Smooth muscle cell (in vitro differentiated cells): ENCODE results near the gene DOCK3. TPM values are rescaled to one million over a fixed set of nuclear protein-coding genes. Genes with fewer than 3 reads are reported as not detected.

Experiments
- DNase-seq: peaks from one replicate; lab custom pipeline; 2025; ENCODE audit not compliant: unreplicated experiment; lab: John Stamatoyannopoulos, UW
- H2AFZ ChIP-seq: fragments of 200-600 bp; sonication (generic); 2 replicates; pipeline ENCODE4 v1.6.0; 2016; ENCODE audit warnings: antibody characterized with exemption, low read depth, mild to moderate bottlenecking
- H3F3A ChIP-seq: fragments of 200-600 bp; sonication (generic); 2 replicates; pipeline ENCODE4 v1.6.0; 2017; ENCODE audit warnings: antibody characterized with exemption, low read depth
- H3K27ac ChIP-seq: fragments of 200-600 bp; sonication (generic); 2 replicates; pipeline ENCODE4 v1.5.1; 2016; ENCODE audit warnings: low read depth, mild to moderate bottlenecking
- H3K27me3 ChIP-seq: fragments of 200-600 bp; sonication (generic); 2 replicates; pipeline ENCODE4 v1.6.1; 2016; ENCODE audit warnings: low read depth, mild to moderate bottlenecking
- H3K36me3 ChIP-seq: fragments of 200-600 bp; sonication (generic); 2 replicates; pipeline ENCODE4 v1.5.1; 2016; ENCODE audit warnings: low read depth
- H3K4me1 ChIP-seq: fragments of 200-600 bp; sonication (generic); 2 replicates; pipeline ENCODE4 v1.5.1; 2016; ENCODE audit warnings: low read depth
- H3K4me2 ChIP-seq: fragments of 200-600 bp; sonication (generic); 2 replicates; pipeline ENCODE4 v1.6.0; 2016; ENCODE audit warnings: mild to moderate bottlenecking
- H3K4me3 ChIP-seq: fragments of 200-600 bp; sonication (generic); 2 replicates; pipeline ENCODE4 v1.5.1; 2016; ENCODE audit warnings: mild to moderate bottlenecking
- H3K79me2 ChIP-seq: fragments of 200-600 bp; sonication (generic); 2 replicates; pipeline ENCODE4 v1.6.0; 2016; ENCODE audit warnings: low read depth, mild to moderate bottlenecking
- H3K9ac ChIP-seq: fragments of 200-600 bp; sonication (generic); 2 replicates; pipeline ENCODE4 v1.6.0; 2016; ENCODE audit warnings: low read depth
- H3K9me3 ChIP-seq: fragments of 200-600 bp; sonication (generic); replicated peaks from 2 replicates; pipeline ENCODE4 v1.5.1; 2016; ENCODE audit warnings: low read depth
- H4K20me1 ChIP-seq: fragments of 200-600 bp; sonication (generic); 2 replicates; pipeline ENCODE4 v1.6.0; 2016; ENCODE audit warnings: low read depth
- WGBS: methylation state at CpG from one replicate; pipeline ENCODE4 v1.1.7; 2016; ENCODE audit warnings: low lambda C conversion rate; 5-methylcytosine and 5-hydroxymethylcytosine counted together
- polyA plus RNA-seq: library from polyadenylated mRNA; unstranded; fragments of >200 nt; fragmentation: Nextera tagmentation; extraction: Ambion mirVana; gene quantifications from 2 replicates; pipeline ENCODE4 v1.2.1, GENCODE V29; 2016
- total RNA-seq: library from RNA; depleted of rRNA; stranded (reverse); fragments of >200 nt; gene quantifications from 2 replicates; pipeline ENCODE4 v1.2.3, GENCODE V29; 2014
- TF ChIP-seq, protein P1 (sequence below): fragments of 200-600 bp; sonication (generic); IDR thresholded peaks from 2 replicates; pipeline ENCODE4 v1.5.1; 2017; ENCODE audit warnings: borderline replicate concordance, mild to moderate bottlenecking, antibody characterized with exemption; ENCODE audit not compliant: insufficient read depth, poor library complexity, severe bottlenecking

DOCK3 gene
- total and polyA plus RNA-seq, 2 experiments from 2014 or later: 0.29 to 2.2 TPM

DNA sequence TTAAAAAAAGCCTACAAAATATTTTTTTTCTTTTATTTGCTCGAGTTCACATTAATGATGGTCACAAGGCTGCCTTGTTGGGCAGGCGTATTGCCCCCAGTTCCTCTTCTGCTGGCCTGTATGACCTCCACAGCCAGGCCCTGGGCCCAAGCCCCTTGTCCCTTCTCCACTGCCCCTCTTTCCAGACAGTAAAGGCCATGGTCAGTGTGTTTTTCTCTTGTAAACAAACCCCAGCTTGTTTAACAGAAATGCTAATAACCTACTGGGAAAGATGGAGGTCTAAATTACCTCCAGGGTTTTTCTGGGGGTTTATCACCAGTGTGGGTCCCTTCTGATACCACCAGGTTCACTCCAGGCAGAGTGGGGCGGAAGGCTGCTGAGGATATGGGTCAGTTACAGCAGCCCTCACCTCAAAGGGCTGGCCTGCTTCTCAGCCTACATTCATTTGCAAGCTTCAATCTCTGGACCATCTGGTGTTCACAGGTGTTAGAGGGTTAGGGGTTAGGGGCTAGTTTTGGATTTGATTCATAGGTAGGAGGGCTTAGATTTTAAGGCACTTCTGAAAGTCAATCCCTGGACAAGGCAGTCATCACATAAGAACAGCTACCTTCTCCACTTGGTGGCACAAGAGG, 708.3 kb downstream of the DOCK3 start:
- Histone ChIP-seq H3F3A (peaks cover 20% of the 10 kb centered on the region), H3K4me1 (peaks cover 20% of the 10 kb centered on the region), H3K27me3 (no peaks in the 10 kb centered on the region), H3K9ac (no peak overlapping the region), H3K4me3 (peak overlapping the region; percentile 83), H3K27ac (no peak overlapping the region), H3K4me2 (peak overlapping the region; percentile 90), H3K36me3 (no peaks in the 10 kb centered on the region), H3K9me3 (no peaks in the 10 kb centered on the region), H3K79me2 (peaks cover 44% of the 10 kb centered on the region), H2AFZ (no peak overlapping the region), H4K20me1 (peaks cover 23% of the 10 kb centered on the region)
- TF ChIP-seq, protein P1, sequence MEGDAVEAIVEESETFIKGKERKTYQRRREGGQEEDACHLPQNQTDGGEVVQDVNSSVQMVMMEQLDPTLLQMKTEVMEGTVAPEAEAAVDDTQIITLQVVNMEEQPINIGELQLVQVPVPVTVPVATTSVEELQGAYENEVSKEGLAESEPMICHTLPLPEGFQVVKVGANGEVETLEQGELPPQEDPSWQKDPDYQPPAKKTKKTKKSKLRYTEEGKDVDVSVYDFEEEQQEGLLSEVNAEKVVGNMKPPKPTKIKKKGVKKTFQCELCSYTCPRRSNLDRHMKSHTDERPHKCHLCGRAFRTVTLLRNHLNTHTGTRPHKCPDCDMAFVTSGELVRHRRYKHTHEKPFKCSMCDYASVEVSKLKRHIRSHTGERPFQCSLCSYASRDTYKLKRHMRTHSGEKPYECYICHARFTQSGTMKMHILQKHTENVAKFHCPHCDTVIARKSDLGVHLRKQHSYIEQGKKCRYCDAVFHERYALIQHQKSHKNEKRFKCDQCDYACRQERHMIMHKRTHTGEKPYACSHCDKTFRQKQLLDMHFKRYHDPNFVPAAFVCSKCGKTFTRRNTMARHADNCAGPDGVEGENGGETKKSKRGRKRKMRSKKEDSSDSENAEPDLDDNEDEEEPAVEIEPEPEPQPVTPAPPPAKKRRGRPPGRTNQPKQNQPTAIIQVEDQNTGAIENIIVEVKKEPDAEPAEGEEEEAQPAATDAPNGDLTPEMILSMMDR: no peak
- WGBS: 97% methylated on average over 3 of the region's 3 CpGs
- DNase-seq: no peak

DNA sequence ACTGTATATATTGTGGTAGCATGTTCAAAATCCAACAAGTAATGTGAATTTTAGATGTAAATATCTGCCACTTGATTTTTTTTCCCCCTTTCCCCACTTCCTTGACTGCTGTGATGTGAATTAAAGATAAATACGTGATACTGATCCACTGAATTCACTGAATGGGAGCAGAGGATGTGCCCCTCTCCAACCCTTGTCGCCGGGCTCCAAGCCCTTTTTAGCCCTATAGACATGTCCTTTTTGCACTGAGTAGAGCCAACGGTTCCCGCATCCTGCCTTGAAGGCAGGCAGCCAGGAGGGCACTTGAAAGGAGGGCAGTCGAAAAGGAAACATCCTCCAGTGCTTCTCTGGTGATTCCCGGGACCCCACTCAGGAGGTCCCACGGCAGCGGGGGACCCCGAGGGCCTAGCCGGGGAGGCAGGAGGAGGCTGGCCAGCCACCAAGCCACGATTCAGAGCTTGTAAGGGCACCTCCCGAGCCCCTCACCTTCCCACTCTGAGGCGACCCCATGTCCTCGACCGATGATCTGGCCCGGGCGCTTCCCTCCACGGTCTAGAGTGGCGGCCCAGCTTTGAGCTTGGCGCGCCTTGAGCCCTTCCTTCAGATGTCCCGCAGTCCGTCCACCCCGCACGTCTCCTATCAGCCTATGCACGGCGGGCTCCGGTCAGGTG, 709.5 kb downstream of the DOCK3 start:
- under 1% methylated on average over 29 of the region's 29 CpGs for WGBS
- TF ChIP-seq, protein P1: no peak
- H3F3A ChIP-seq: peaks cover 31% of the 10 kb centered on the region
- peak overlapping the region; percentile 88 for H3K27ac ChIP-seq
- peak overlapping the region; percentile 90 for H3K4me2 ChIP-seq
- H3K36me3 ChIP-seq: no peaks in the 10 kb centered on the region
- peak overlapping the region; percentile 83 for H3K4me3 ChIP-seq
- H3K27me3 ChIP-seq: no peaks in the 10 kb centered on the region
- H3K9me3 ChIP-seq: no peaks in the 10 kb centered on the region
- peaks cover 45% of the 10 kb centered on the region for H3K79me2 ChIP-seq
- H2AFZ ChIP-seq: peak overlapping the region; percentile 91
- peak overlapping the region; percentile 93 for H3K9ac ChIP-seq
- H4K20me1 ChIP-seq: peaks cover 34% of the 10 kb centered on the region
- H3K4me1 ChIP-seq: peaks cover 25% of the 10 kb centered on the region
- DNase-seq: no peak

DNA sequence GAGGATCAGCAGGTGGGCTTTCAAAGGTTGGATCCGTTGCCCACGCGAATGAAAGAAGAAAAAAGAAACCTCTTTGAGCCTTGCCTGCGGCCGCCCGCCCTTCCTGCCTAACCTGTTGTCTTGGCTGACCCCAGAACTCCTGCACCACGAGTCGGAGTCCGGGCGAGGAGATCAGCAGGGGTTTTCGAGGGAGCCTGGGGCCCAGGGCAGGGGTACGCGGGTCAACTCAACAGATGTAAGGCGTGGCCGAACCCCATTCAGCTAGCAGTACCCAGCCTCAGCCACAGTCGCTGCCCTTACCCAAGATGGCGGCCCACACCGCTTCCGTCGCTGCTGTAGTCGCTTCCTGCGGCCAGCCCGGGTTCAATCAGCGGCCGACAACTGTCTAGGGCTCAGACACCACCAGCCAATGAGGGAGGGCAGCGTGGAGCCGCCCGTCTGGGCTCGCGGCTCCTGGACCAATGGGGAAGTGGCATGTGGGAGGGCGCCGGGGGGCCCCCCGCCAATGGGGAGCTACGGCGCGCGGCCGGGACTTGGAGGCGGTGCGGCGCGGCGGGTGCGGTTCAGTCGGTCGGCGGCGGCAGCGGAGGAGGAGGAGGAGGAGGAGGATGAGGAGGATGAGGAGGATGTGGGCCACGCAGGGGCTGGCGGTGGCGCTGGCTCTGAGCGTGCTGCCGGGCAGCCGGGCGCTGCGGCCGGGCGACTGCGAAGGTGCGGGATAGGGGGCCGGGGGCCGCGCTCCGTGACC, 710.2 kb downstream of the DOCK3 start, which contains the start of gene MANF:
Gene MANF (plus strand): TSS at position 566 of the 748 bp plus-strand sequence. CDS start 52 bp downstream, at position 618.
- TF ChIP-seq, protein P1: no peak
- H3K27ac ChIP-seq: peak within 1 kb of the TSS; percentile 88
- H3K36me3 ChIP-seq: no peaks in the 10 kb centered on the region
- DNase-seq: peak; percentile 89
- peak within 1 kb of the TSS; percentile 91 for H2AFZ ChIP-seq
- no peaks in the 10 kb centered on the region for H3K9me3 ChIP-seq
- no peaks in the 10 kb centered on the region for H3K27me3 ChIP-seq
- peak within 1 kb of the TSS; percentile 93 for H3K9ac ChIP-seq
- peaks cover 45% of the 10 kb centered on the region for H3K79me2 ChIP-seq
- H3F3A ChIP-seq: peaks cover 36% of the 10 kb centered on the region
- WGBS: 1% methylated on average over 45 of the region's 65 CpGs
- H3K4me3 ChIP-seq: peak within 1 kb of the TSS; percentile 83
- H3K4me2 ChIP-seq: peak within 1 kb of the TSS; percentile 100
- H3K4me1 ChIP-seq: peaks cover 25% of the 10 kb centered on the region
- H4K20me1 ChIP-seq: peaks cover 42% of the 10 kb centered on the region
